Measurements from ENCODE around the gene ASPRV1.
A peak's percentile ranks its signal among the peaks of the same experiment; 100 is the strongest.

The ASPRV1 gene

GRCh38 chr2:69918401-69918800, 43.0 kb downstream of the ASPRV1 start:
- no peak overlapping the region for H3K4me3 ChIP-seq (ENCODE audit: low read length)
- no peak for DNase-seq (ENCODE audit: low read depth, low spot score)

- no peak for DNase-seq (ENCODE audit: low read depth, low spot score)
- H3K4me3 ChIP-seq (ENCODE audit: low read length), result no peak overlapping the region
Measured at GRCh38 chr2:69917852-69918251, 43.6 kb downstream of the ASPRV1 start.

DNA sequence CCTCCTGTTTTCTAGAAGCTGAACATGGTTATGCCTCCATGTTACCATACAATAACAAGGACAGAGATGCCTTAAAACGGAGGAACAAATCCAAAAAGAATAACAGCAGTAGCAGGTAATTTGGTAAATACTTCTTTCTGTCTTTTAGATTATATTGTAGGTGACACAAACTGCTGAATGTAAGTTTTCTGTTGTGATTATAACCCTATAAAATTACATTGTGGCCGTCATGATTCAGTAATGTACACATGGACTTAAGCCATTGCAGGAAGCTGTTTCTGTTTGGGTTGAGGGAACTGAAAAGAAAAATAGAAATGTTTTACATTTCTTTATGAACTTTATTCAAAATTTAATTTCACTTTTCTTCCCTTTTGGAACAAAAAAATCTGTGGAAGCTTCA, 45.3 kb downstream of the ASPRV1 start:
- no peak for DNase-seq (ENCODE audit: low read depth, low spot score)
- H3K4me3 ChIP-seq (ENCODE audit: low read length), result no peak overlapping the region

DNA sequence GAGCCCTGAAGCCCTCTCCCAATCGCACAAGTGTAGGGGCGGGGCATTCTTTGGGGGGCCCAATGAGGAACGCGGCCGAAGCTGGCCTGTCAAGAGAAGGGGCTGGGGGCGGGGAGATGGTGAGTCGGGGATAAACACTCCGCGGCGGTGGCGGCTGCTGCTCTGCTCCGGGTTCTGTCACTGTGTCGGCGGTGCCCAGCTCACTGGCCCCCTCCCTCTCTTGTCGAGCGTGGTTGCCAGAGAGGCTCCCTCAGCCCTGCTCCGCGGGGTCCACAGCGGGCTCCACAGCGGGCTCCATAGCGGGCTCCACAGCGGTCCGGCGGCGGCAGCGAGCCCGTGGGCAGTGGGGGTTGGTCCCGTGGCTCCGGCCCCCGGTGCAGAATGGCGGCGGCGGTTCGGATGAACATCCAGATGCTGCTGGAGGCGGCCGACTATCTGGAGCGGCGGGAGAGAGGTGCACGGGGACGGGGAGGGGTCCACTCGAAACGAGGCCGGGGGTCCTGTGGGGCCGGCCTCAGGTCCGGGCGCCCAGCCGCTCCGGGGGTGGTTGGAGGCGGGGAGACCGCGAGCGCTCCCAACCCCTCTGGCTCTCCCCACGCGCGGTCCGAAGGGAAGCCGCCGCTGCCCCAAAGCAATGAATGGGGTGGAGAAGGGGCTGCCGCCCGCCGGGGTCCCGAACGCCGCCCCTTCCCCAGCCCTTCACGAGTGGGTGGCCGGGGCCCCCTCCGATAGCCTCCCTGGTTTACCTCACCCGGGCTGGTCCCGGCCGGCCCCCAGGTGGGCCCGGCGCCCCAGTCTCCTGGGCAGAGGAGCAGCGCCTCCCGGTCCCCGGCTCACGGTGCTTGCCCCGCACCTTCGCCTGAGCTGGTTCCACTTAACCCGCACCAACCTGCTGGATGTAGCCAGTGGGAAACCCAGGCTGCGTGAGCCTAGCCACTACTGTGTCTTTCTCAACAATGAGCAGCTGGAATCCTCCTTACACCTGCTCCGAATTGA, 46.2 kb downstream of the ASPRV1 start, which contains the start of gene MXD1:
TSS of gene MXD1 (plus strand) at position 160 of the 996 bp plus-strand sequence. CDS start at position 382, 222 bp downstream.
- DNase-seq (ENCODE audit: low read depth, low spot score), result no peak
- peak within 1 kb of the TSS; percentile 77 for H3K4me3 ChIP-seq (ENCODE audit: low read length)

GRCh38 chr2:69914164-69914949, 47.1 kb downstream of the ASPRV1 start:
- peak overlapping the region; percentile 77 for H3K4me3 ChIP-seq (ENCODE audit: low read length)
- DNase-seq (ENCODE audit: low read depth, low spot score), result peak; percentile 100

DNA sequence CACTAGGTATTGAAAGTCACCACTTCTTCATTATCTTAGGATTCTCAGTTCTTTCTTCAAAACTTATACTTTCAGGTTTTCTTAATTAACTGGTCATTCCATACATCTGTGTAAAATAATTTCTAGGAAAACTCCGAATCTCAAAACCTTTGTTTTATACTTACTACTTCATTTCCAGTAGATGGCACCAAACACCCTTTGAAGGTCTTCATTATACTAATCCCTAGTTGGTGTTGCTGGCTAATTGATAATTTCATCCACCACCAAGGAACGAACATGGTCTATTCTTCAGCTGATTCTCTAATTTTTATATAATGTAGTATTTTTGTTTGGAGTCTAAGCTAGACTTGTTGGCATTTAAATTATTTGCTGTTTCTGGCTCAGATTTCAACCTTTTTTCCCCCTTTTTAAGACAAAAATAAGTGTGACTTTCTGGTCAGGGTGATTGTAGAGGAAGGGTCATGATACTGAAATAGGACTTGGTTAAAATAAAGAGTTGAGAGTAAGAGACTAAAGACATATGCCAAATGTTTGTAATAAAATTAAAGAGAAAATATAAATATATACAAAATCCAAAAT, 49.4 kb downstream of the ASPRV1 start:
- no peak overlapping the region for H3K4me3 ChIP-seq (ENCODE audit: low read length)

More for the DNA sequence above, 49.4 kb downstream of the ASPRV1 start:
- DNase-seq (ENCODE audit: low read depth, low spot score), result peak; percentile 62

All from Jurkat, Clone E6-1 (cell line).